Left lobe of liver (tissue), 2 donors: ENCODE measurements around the gene ADSL. TPM values are rescaled to one million over a fixed set of nuclear protein-coding genes. Genes with fewer than 3 reads are reported as not detected.

ENCODE experiments used
- ATAC-seq: fragments of 200-7000 bp; cut with Tn5 transposase; one replicate; pipeline ENCODE4 v1.9.1; 2020; ENCODE audit warnings: mild to moderate bottlenecking, moderate library complexity
- DNase-seq: peaks from one replicate; pipeline ENCODE4 v3.0.0-alpha.2; 2020; ENCODE audit warnings: low spot score
- total RNA-seq: library from RNA; stranded (reverse); gene quantifications from one replicate; pipeline ENCODE4 v1.2.1, GENCODE V29; 2021
- donor health status: DM: no; HTN: no; CAD: no; lungs with moderate emphysema.
- donor health status: DM: no; HTN: yes; CAD: no.

Gene ADSL
- total RNA-seq, 1 donor from 2014 or later: 19.0 TPM

GRCh38 chr22:40415531-40416266 is 69.4 kb downstream of the ADSL start:
- DNase-seq: no peak
- ATAC-seq: peak; percentile 10

GRCh38 chr22:40416267-40416570 is 69.9 kb downstream of the ADSL start:
- ATAC-seq (no peak), DNase-seq (no peak)

GRCh38 chr22:40416636-40417035 is 70.3 kb downstream of the ADSL start:
- no peak for ATAC-seq
- DNase-seq: no peak

GRCh38 chr22:40417041-40417440 is 70.7 kb downstream of the ADSL start:
- DNase-seq: no peak
- no peak for ATAC-seq

GRCh38 chr22:40417881-40418280 is 71.6 kb downstream of the ADSL start:
- DNase-seq (no peak), ATAC-seq (no peak)

GRCh38 chr22:40418366-40419201 is 72.3 kb downstream of the ADSL start:
- DNase-seq (no peak), ATAC-seq (no peak)

- DNase-seq (no peak), ATAC-seq (no peak)
Observed at GRCh38 chr22:40419718-40420117, 73.4 kb downstream of the ADSL start.

GRCh38 chr22:40420341-40421081 is 74.2 kb downstream of the ADSL start:
- ATAC-seq: no peak
- no peak for DNase-seq

- no peak for ATAC-seq
- no peak for DNase-seq
Observed at GRCh38 chr22:40421082-40421350, 74.7 kb downstream of the ADSL start.

- no peak for DNase-seq
- ATAC-seq: no peak
Observed at GRCh38 chr22:40421941-40422340, 75.6 kb downstream of the ADSL start.

GRCh38 chr22:40422558-40423309 is 76.4 kb downstream of the ADSL start:
- ATAC-seq (peak; percentile 27), DNase-seq (no peak)

GRCh38 chr22:40423310-40423688 is 77.0 kb downstream of the ADSL start:
- DNase-seq: no peak
- ATAC-seq: no peak

- DNase-seq: no peak
- ATAC-seq: no peak
Observed at GRCh38 chr22:40423882-40424640, 77.8 kb downstream of the ADSL start.

GRCh38 chr22:40425082-40425481 is 78.8 kb downstream of the ADSL start:
- DNase-seq: no peak
- no peak for ATAC-seq

GRCh38 chr22:40426594-40427333 is 80.5 kb downstream of the ADSL start:
- ATAC-seq (no peak), DNase-seq (no peak)

GRCh38 chr22:40428796-40429195 is 82.5 kb downstream of the ADSL start:
- DNase-seq (no peak), ATAC-seq (no peak)

- DNase-seq (no peak), ATAC-seq (no peak)
Observed at GRCh38 chr22:40429481-40429880, 83.2 kb downstream of the ADSL start.

- no peak for ATAC-seq
- no peak for DNase-seq
Observed at GRCh38 chr22:40430991-40431390, 84.7 kb downstream of the ADSL start.

- ATAC-seq: peak; percentile 60
- no peak for DNase-seq
Observed at GRCh38 chr22:40432157-40432556, 85.9 kb downstream of the ADSL start.

- ATAC-seq: no peak
- no peak for DNase-seq
Observed at GRCh38 chr22:40432625-40433024, 86.3 kb downstream of the ADSL start.
